Stimulated activated CD4-positive, alpha-beta T cell treated with anti-CD3 and anti-CD28 coated beads, Interleukin-4, amount 100 ng/mL, for 4 hours (primary cell): Measurements from ENCODE around the gene CLDN20.
"Not testable (repeated sequence)": the region's sequence is repeated elsewhere in the genome, so short reads cannot be mapped to it uniquely, and the experiment has no call there.

Source experiments
- DNase-seq, 2 experiments: peaks; one replicate each; pipeline ENCODE4 v3.0.0-alpha.2; 2020

CLDN20 gene

DNA sequence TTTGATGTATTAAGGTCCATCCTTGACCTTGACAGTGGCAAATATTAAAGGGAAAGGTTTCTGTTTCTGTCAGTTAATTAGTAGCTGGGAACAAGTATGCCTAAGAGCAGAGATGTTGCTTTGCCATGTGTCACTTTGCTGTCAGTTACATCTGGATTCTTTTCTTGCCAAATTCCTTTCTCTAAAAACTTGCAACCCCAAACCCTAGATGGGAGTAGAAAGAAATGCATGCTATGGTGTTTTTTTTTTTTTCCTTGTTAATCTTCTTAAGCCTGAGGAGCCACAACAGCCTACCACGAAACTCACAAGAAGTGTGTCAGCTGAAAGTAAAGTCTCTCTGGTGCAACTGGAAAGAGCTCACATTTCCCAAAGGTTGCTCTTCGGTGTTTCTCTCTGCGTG lies 18.0 kb upstream of the CLDN20 start:
- DNase-seq, result no peak

DNA sequence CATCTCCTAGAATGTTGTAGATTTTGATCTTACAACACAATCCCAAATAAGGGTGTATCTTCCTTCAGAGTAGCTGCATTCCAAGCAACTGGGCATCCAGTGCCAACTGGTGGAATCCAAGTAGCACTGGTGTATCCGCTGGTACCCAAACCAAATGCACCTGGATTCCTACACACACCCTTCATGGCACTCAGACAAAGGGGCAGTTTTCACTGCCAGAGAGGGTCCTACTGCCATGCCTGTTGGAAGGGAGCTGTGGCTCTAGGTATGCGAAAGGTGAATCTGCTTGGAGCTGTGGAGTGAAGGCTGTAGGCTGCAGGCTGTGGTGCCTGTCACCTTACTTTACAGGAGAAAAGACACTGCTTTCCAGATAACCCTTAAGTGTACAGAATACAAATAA lies 17.0 kb upstream of the CLDN20 start:
- no peak for DNase-seq

DNA sequence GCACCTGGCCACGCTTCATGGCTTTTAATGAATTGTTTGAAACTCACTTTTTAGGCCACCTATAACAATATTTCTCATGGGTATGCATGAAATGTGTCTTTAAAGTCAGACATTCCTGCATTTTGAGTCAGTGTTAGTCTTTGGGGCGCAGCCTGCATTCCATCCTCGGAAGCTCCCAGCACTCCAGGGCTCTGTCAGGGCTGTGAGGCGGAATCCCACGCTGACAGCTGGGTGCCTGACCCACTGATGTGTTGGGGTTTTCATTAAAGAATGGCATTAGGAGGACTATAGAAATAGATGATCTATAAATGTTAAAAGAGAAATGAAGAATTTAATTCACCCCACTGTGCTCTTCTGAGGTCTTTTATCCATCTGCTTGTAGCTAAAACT lies 16.2 kb upstream of the CLDN20 start:
- DNase-seq, result no peak

- DNase-seq, result no peak
Measured at GRCh38 chr6:155248008-155249001, 15.5 kb upstream of the CLDN20 start.

DNA sequence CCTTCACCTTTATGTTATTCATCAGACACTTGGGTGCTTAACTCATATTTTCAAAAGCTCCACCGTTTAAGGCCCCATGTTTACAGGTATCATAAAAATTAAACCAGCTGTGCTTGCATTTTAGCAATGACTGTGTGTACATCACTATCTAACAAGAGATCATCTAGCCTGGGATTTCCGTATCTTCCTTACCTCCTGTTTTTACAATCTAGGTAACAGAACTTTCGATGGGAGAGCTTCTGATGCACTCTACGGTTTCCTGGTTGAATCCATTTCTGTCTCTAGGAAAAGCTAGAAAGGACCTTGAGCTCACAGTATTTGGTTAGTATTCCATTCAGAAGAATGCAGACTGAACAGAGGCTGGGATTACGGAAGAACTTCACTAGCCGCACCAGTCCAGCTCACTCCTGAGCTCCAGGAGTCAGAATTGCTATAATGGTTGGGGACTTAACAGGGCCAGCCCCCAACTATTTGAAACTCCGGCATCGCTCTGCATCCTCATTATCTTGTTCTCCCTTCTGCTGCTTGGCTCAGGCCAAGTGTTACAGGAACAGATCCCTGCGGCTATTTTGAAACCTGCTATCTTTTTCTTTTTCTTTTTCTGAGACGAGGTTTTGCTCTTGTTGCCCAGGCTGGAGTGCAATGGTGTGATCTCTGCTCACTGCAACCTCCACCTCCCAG lies 13.0 kb upstream of the CLDN20 start:
- no peak for DNase-seq

GRCh38 chr6:155252581-155252980 lies 11.2 kb upstream of the CLDN20 start:
- DNase-seq, result no peak

GRCh38 chr6:155253337-155253736 lies 10.5 kb upstream of the CLDN20 start:
- no peak for DNase-seq

GRCh38 chr6:155254139-155254538 lies 9.7 kb upstream of the CLDN20 start:
- DNase-seq, result no peak

DNA sequence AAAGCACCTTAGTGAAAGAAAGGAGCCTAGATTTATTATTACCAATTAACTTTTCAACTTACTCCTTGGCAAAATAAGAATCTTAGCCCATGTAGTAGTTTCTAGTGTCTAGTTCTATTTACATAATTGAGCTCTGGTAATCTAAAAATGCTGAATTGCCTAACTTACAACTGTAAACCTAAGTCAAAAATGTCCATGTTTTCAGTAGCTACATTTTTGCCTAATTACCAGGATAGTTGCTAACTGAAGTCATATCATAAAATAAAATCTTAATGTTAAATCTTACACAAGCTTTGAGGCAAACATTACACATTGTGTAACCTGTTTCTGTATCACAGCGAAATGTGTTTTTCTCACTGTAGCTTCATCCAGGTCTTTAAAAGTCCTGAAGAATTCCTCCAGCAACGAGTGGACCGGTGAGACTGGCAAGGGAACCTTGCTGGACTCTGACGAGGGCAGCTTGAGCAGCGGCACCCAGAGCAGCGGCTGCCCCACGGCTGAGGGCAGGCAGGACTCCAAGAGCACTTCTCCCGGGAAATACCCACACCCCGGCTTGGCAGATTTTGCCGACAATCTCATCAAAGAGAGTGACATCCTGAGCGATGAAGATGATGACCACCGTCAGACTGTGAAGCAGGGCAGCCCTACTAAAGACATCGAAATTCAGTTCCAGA lies 7.6 kb upstream of the CLDN20 start:
- no peak for DNase-seq

DNA sequence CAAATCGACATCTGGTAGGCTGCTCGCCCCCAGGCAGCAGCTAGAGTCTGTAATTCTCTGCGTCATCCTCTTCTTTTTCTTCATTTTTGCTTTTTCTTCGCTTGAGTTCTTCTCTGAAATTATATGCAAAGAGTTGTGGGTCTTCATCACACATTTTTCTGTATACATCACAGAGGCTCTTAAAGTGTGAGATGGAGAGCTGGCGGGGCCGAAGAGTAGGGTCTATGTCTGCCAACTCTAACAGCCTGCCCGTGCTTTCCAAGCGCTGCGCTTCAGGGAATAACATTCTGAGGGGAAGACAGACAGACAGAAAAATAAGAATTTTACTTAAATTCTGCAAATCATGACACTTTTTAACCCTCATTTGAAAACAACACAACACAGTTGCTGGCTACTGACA lies 6.0 kb upstream of the CLDN20 start:
- no peak for DNase-seq

GRCh38 chr6:155259204-155259603 lies 4.6 kb upstream of the CLDN20 start:
- no peak for DNase-seq

DNA sequence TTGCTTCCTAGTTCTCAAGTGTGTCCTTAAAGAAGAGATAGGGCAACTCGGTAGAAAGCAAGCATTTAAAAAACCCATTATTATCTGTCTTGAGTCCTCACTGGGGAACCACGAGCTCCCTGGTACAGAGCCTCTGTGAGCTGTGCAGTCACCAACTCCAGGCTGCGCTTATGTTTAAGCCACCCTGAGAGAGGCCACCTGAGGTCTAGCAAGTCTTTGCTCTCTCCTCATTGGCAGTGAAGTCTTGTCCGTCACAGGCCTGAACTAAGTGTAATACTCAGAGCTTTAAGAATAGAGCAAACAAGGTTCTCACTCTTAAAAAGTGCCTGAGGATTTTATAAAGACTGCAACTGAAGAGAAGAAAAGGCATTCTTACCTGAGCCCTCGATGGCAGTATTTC lies 3.9 kb upstream of the CLDN20 start:
- DNase-seq, result no peak

- no peak for DNase-seq
Measured at GRCh38 chr6:155260686-155261085, 3.1 kb upstream of the CLDN20 start.

DNA sequence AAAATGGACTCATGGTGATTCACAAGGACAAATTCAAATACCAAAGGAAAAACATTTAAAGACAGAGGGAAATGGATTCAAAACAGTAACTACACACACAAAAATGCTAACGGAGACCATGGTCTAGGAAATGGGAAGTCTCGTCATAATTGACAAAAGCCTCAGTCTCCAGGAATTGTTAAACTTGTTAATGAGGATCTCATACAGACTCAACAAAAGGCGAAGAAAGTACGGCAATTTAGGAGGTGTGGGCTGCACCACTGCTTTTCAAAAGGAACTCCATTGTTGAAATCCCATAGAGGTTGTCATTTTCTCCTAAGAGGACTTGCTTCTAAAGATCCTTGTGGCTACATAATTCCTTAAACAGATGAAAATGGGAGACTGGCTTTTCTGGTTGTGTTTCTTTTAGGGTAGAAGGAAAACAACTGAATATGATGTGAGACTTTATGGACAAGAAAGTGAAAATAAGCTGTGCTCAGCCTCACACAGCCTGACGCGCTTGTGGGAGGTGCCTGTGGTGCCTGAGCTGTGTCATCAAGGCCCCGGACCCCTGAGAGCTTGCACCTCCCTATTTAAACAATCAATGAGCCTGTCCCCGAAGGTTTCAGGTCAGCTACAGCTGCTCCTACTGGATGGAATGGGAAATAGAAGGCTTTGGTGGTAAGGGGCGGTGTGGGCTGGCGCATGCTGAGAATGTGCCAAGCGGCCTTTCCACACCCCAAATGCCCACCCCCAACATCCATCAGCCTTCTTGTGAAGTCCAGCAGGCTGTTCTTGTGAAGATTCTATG lies 2.5 kb upstream of the CLDN20 start:
- DNase-seq, result no peak

DNA sequence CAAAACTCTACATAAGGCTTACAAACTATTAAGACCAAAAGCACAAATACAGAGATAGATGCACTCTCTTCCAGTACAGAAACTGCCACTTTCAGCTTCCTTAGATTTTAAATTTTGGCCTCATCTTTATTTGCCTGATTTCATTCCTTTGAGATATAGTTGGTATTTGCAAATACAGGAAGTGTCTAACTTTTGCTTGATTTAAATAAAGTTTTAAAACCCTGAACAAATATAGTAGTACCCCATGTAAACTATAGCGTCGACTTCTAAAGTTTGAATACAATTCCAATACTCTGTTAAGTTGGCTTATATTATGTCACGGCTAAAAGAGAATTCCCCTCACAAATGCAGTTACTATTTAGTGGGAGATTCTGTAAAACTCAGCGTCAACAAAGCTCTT lies 1.2 kb upstream of the CLDN20 start:
- DNase-seq, result no peak

- no peak for DNase-seq
Measured at GRCh38 chr6:155264693-155265320, 994 bp downstream of the CLDN20 start.

- DNase-seq, result no peak
Measured at GRCh38 chr6:155265843-155266535, 2.2 kb downstream of the CLDN20 start.

DNA sequence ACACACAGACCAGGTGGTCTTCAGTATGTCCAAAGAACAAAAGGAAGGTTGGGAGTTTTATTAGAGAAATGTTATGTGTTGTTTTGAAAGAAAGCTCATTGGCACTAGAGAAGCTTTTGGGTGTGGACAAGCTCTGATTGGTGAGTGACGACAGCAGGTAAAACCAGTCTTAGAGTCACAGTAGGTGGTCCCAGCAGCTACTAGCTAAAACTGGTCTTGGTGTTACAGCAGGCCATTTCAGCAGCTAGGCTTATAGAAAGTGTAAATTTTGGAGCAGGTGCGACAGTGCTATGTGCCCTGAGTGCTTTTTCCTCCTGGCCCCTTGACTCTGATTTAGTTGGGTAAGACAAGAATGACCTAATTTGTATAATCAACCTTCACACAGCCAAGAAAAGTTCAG lies 3.6 kb downstream of the CLDN20 start:
- no peak for DNase-seq

GRCh38 chr6:155268088-155268867 lies 4.5 kb downstream of the CLDN20 start:
- DNase-seq, result not testable (repeated sequence)

DNA sequence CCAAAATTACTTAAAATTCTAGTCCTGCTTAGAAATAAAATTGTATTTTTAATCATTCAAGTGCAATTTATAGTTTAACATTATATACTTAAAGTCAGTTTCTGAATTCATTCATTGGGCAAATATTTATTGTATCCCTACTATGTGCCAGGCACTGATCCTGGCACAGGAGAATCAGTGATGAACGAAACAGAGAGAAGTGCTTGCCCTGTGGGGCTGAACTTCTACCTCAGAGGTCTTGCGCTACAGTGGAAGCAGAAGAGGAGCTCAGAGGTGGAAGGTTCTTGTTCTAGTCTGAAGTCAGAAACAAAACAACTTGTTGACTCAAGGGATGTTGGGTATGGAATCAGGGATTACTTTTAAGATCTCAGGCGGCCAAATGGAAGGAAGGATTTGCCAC lies 6.0 kb downstream of the CLDN20 start:
- DNase-seq, result no peak

DNA sequence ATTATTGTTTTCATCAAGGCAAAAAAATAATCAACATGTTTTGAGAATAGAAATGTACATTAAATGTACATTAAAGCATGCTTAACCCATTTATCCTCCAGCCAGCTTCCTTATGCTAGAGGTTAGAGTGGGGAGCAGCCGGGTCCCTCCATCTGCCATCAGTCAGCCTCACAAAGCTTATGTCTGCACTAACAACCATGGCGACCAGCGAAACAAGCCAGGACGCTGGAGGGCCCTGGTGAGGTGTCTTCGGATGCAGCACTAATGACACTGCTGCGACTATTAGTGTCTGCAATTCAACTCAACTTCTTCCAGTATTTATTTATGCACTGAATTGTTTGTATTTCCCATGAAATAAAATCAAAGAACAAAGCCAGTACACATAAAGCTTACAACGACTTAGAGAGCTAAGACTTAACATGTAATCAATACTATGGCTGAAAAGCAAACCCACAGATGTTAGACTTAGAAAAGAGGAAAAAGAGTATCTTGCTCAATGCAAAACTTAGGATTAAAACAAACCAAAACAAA lies 6.8 kb downstream of the CLDN20 start:
- DNase-seq, result no peak
